Gastrocnemius medialis (tissue), 4 donors: ENCODE measurements around the gene C1orf198.

Experiments used
- CTCF ChIP-seq, 5 experiments: fragments of 450-650 bp in 3 of 5; fragments of 200-600 bp in 2 of 5; sonication (generic) in 2 of 5; IDR thresholded peaks in 4 of 5; conservative IDR thresholded peaks in 1 of 5; 1 replicate in 4 of 5; 2 replicates in 1 of 5; pipeline ENCODE4 v1.5.1; 2016 to 2019; ENCODE audit warnings: antibody characterized with exemption in 5 of 5, mild to moderate bottlenecking in 3 of 5, moderate library complexity in 3 of 5
- POLR2A ChIP-seq, 2 donors: fragments of 450-650 bp; IDR thresholded peaks; one replicate each; pipeline ENCODE4 v1.6.1; 2017; ENCODE audit warnings: antibody characterized with exemption in 2 of 2, mild to moderate bottlenecking in 2 of 2, moderate library complexity in 2 of 2

GRCh38 chr1:230863449-230863848 lies 4.9 kb downstream of the C1orf198 start:
- no peak for TF ChIP-seq CTCF (IDR thresholded peaks at IDR 0.05 in 4 of 5, conservative IDR thresholded peaks at IDR 0.05 in 1 of 5)
- peak in 1 of 2 donors; percentile 18 for TF ChIP-seq POLR2A (IDR thresholded peaks at IDR 0.05)
